ENCODE data around the gene FYB1.

The FYB1 gene

GRCh38 chr5:39203275-39203922 is 16.0 kb downstream of the FYB1 start:
- no peak for TF ChIP-seq CTCF (IDR thresholded peaks at IDR 0.05; ENCODE audit: low read depth, low read length)
- H3K4me3 ChIP-seq (ENCODE audit: low read depth, low read length) = no peak overlapping the region

- no peak for TF ChIP-seq CTCF (IDR thresholded peaks at IDR 0.05; ENCODE audit: low read depth, low read length)
These were observed 16.6 kb downstream of the FYB1 start for GRCh38 chr5:39202597-39203274.

GRCh38 chr5:39201781-39202596 is 17.4 kb downstream of the FYB1 start:
- TF ChIP-seq CTCF (IDR thresholded peaks at IDR 0.05; ENCODE audit: low read depth, low read length) = no peak
- no peak overlapping the region for H3K4me3 ChIP-seq (ENCODE audit: low read depth, low read length)

More at GRCh38 chr5:39202597-39203274, 16.6 kb downstream of the FYB1 start:
- H3K4me3 ChIP-seq (ENCODE audit: low read depth, low read length) = no peak overlapping the region

GRCh38 chr5:39201160-39201780 is 18.1 kb downstream of the FYB1 start:
- no peak overlapping the region for H3K4me3 ChIP-seq (ENCODE audit: low read depth, low read length)
- no peak for TF ChIP-seq CTCF (IDR thresholded peaks at IDR 0.05; ENCODE audit: low read depth, low read length)

- no peak for TF ChIP-seq CTCF (IDR thresholded peaks at IDR 0.05; ENCODE audit: low read depth, low read length)
- no peak overlapping the region for H3K4me3 ChIP-seq (ENCODE audit: low read depth, low read length)
These were observed 19.3 kb downstream of the FYB1 start for GRCh38 chr5:39200081-39200480.

GRCh38 chr5:39199335-39199734 is 20.0 kb downstream of the FYB1 start:
- H3K4me3 ChIP-seq (ENCODE audit: low read depth, low read length) = no peak overlapping the region
- TF ChIP-seq CTCF (IDR thresholded peaks at IDR 0.05; ENCODE audit: low read depth, low read length) = no peak

Data from WI38 (cell line).